ENCODE measurements around the gene TNRC6B. TPM values are rescaled to one million over a fixed set of nuclear protein-coding genes. Genes with fewer than 3 reads are reported as not detected.
"Not testable (repeated sequence)": the region's sequence is repeated elsewhere in the genome, so short reads cannot be mapped to it uniquely, and the experiment has no call there.

Gene TNRC6B
- total and polyA plus RNA-seq, 4 donors = 6.2 to 70.4 (median 26.5) TPM

- Histone ChIP-seq H3K27ac (ENCODE audit: low read depth in 1 of 2, low read length in 1 of 2) (no peak overlapping the region), H3K4me1 (ENCODE audit: control insufficient read depth in 5 of 5, insufficient read depth in 5 of 5, low read length in 5 of 5) (peaks cover 4 to 36% (median 17%) of the 10 kb centered on the region in 5 donors), H3K27me3 (ENCODE audit: control insufficient read depth in 3 of 3, insufficient read depth in 3 of 3, low read length in 2 of 3) (no peaks in the 10 kb centered on the region), H3K36me3 (ENCODE audit: control insufficient read depth in 4 of 4, insufficient read depth in 4 of 4, low read length in 4 of 4) (peaks cover 0 to 3% (median under 1%) of the 10 kb centered on the region in 4 donors), H3K9me3 (ENCODE audit: control insufficient read depth in 4 of 4, insufficient read depth in 3 of 4, low read length in 3 of 4) (no peaks in the 10 kb centered on the region), H3K4me3 (no peak overlapping the region), H3K9ac (ENCODE audit: insufficient read depth in 1 of 2, low read length in 2 of 2) (no peak overlapping the region)
- WGBS, 2 donors = 81 to 90% methylated on average over 6 of the region's 6 CpGs
- TF ChIP-seq, protein P1, sequence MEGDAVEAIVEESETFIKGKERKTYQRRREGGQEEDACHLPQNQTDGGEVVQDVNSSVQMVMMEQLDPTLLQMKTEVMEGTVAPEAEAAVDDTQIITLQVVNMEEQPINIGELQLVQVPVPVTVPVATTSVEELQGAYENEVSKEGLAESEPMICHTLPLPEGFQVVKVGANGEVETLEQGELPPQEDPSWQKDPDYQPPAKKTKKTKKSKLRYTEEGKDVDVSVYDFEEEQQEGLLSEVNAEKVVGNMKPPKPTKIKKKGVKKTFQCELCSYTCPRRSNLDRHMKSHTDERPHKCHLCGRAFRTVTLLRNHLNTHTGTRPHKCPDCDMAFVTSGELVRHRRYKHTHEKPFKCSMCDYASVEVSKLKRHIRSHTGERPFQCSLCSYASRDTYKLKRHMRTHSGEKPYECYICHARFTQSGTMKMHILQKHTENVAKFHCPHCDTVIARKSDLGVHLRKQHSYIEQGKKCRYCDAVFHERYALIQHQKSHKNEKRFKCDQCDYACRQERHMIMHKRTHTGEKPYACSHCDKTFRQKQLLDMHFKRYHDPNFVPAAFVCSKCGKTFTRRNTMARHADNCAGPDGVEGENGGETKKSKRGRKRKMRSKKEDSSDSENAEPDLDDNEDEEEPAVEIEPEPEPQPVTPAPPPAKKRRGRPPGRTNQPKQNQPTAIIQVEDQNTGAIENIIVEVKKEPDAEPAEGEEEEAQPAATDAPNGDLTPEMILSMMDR (IDR thresholded peaks at IDR 0.05; ENCODE audit: control extremely low read depth, extremely low read depth) = no peak
- no peak for ATAC-seq (ENCODE audit: insufficient read depth, low FRiP score)
- DNase-seq = no peak
Observed at GRCh38 chr22:40218723-40219294, 41.1 kb downstream of the TNRC6B start.

DNA sequence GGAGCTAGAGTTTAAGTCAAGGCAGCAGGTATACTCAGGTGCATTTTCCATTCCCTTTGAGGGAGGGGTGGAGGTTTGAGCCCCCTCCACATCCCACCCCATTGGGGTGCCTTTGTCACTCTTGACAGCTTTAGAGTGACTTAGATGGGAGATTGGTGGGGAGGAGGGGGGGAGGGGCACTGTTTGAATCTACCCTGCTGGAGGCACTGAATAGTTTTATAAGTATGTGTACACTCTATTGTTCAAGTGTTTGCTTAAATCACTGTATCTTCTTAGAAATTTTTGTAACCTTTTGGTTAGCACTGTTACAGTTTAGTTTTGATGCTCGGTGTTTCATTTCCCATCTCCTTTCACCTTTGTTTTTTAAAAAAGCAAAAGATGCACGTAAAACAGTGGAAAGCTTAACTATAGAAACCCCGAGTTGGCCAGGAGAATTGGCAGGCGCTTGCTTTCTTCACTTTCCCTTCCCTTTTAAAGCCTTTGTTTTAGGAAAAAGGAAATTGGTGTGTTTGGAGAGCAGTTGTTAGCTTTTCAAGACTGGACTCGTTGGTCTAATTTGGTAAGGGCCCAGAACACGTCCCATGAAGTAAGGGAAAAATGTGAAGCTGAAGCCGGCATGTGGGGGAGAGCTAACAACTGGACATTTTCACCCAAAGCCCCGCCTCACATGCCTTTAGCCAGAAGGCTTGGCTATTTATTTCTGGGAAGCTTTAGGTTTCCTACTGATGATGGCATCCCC is 42.8 kb downstream of the TNRC6B start:
- peaks cover 4 to 32% (median 17%) of the 10 kb centered on the region in 5 donors for H3K4me1 ChIP-seq (ENCODE audit: control insufficient read depth in 5 of 5, insufficient read depth in 5 of 5, low read length in 5 of 5)

GRCh38 chr22:40221055-40221414 is 43.3 kb downstream of the TNRC6B start:
- Histone ChIP-seq H3K4me3 (no peak overlapping the region), H3K27ac (ENCODE audit: low read depth in 1 of 2, low read length in 1 of 2) (peak overlapping the region; percentile 33 to 42), H3K9ac (ENCODE audit: insufficient read depth in 1 of 2, low read length in 2 of 2) (no peak overlapping the region), H3K27me3 (ENCODE audit: control insufficient read depth in 3 of 3, insufficient read depth in 3 of 3, low read length in 2 of 3) (no peaks in the 10 kb centered on the region), H3K36me3 (ENCODE audit: control insufficient read depth in 4 of 4, insufficient read depth in 4 of 4, low read length in 4 of 4) (peaks cover 0 to 3% (median under 1%) of the 10 kb centered on the region in 4 donors), H3K9me3 (ENCODE audit: control insufficient read depth in 4 of 4, insufficient read depth in 3 of 4, low read length in 3 of 4) (no peaks in the 10 kb centered on the region), H3K4me1 (ENCODE audit: control insufficient read depth in 5 of 5, insufficient read depth in 5 of 5, low read length in 5 of 5) (peaks cover 4 to 30% (median 17%) of the 10 kb centered on the region in 5 donors)
- TF ChIP-seq, protein P1 (IDR thresholded peaks at IDR 0.05; ENCODE audit: control extremely low read depth, extremely low read depth) = no peak
- no peak for ATAC-seq (ENCODE audit: insufficient read depth, low FRiP score)
- no peak for DNase-seq
- 51 to 65% methylated on average over 5 of the region's 5 CpGs for WGBS, 2 donors

More for the DNA sequence above, 42.8 kb downstream of the TNRC6B start:
- H3K9me3 ChIP-seq (ENCODE audit: control insufficient read depth in 4 of 4, insufficient read depth in 3 of 4, low read length in 3 of 4) = no peaks in the 10 kb centered on the region
- no peaks in the 10 kb centered on the region for H3K27me3 ChIP-seq (ENCODE audit: control insufficient read depth in 3 of 3, insufficient read depth in 3 of 3, low read length in 2 of 3)
- peak overlapping the region; percentile 33 to 42 for H3K27ac ChIP-seq (ENCODE audit: low read depth in 1 of 2, low read length in 1 of 2)
- no peak overlapping the region for H3K9ac ChIP-seq (ENCODE audit: insufficient read depth in 1 of 2, low read length in 2 of 2)
- TF ChIP-seq, protein P1 (IDR thresholded peaks at IDR 0.05; ENCODE audit: control extremely low read depth, extremely low read depth) = no peak
- ATAC-seq (ENCODE audit: insufficient read depth, low FRiP score) = no peak
- H3K36me3 ChIP-seq (ENCODE audit: control insufficient read depth in 4 of 4, insufficient read depth in 4 of 4, low read length in 4 of 4) = peaks cover 0 to 3% (median under 1%) of the 10 kb centered on the region in 4 donors
- 22 to 50% methylated on average over 8 of the region's 8 CpGs for WGBS, 2 donors
- DNase-seq = peak in 2 of 3 donors; percentile 44 to 52
- no peak overlapping the region for H3K4me3 ChIP-seq

- H3K9me3 ChIP-seq (ENCODE audit: control insufficient read depth in 4 of 4, insufficient read depth in 3 of 4, low read length in 3 of 4); H3K27me3 ChIP-seq (ENCODE audit: control insufficient read depth in 3 of 3, insufficient read depth in 3 of 3, low read length in 2 of 3); H3K36me3 ChIP-seq (ENCODE audit: control insufficient read depth in 4 of 4, insufficient read depth in 4 of 4, low read length in 4 of 4); ATAC-seq (ENCODE audit: insufficient read depth, low FRiP score); H3K27ac ChIP-seq (ENCODE audit: low read depth in 1 of 2, low read length in 1 of 2); H3K4me3 ChIP-seq; DNase-seq; H3K9ac ChIP-seq (ENCODE audit: insufficient read depth in 1 of 2, low read length in 2 of 2): not testable (repeated sequence)
- H3K4me1 ChIP-seq (ENCODE audit: control insufficient read depth in 5 of 5, insufficient read depth in 5 of 5, low read length in 5 of 5) = peaks cover 4 to 26% (median 17%) of the 10 kb centered on the region in 5 donors
- WGBS, 2 donors = 64 to 81% methylated on average over 8 of the region's 8 CpGs
Observed at GRCh38 chr22:40222979-40223378, 45.3 kb downstream of the TNRC6B start.

All from lung (tissue), 12 donors.